ENCODE measurements around the gene TP53AIP1.

DNA sequence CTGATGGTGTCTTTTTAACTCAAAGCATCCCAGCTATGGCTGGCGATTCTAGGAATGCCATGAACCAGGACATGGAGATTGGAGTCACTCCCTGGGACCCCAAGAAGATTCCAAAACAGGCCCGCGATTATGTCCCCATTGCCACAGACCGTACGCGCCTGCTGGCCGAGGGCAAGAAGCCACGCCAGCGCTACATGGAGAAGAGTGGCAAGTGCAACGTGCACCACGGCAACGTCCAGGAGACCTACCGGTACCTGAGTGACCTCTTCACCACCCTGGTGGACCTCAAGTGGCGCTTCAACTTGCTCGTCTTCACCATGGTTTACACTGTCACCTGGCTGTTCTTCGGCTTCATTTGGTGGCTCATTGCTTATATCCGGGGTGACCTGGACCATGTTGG is 31.4 kb downstream of the TP53AIP1 start:
- TF ChIP-seq GABPA (IDR thresholded peaks at IDR 0.05; ENCODE audit: borderline replicate concordance, insufficient read depth, low read length) (no peak), EP300 (IDR thresholded peaks at IDR 0.05; ENCODE audit: borderline replicate concordance in 1 of 2, low read depth in 2 of 2, low read length in 2 of 2) (no peak), MAFK (IDR thresholded peaks at IDR 0.05; ENCODE audit: low read depth, low read length) (no peak), RAD21 (IDR thresholded peaks at IDR 0.05 in 1 of 2, conservative IDR thresholded peaks at IDR 0.05 in 1 of 2; ENCODE audit: low read depth in 2 of 2, low read length in 2 of 2) (no peak), EZH2 (IDR thresholded peaks at IDR 0.05; ENCODE audit: low read depth, low read length, severe bottlenecking) (no peak)
- TF ChIP-seq, protein P1, sequence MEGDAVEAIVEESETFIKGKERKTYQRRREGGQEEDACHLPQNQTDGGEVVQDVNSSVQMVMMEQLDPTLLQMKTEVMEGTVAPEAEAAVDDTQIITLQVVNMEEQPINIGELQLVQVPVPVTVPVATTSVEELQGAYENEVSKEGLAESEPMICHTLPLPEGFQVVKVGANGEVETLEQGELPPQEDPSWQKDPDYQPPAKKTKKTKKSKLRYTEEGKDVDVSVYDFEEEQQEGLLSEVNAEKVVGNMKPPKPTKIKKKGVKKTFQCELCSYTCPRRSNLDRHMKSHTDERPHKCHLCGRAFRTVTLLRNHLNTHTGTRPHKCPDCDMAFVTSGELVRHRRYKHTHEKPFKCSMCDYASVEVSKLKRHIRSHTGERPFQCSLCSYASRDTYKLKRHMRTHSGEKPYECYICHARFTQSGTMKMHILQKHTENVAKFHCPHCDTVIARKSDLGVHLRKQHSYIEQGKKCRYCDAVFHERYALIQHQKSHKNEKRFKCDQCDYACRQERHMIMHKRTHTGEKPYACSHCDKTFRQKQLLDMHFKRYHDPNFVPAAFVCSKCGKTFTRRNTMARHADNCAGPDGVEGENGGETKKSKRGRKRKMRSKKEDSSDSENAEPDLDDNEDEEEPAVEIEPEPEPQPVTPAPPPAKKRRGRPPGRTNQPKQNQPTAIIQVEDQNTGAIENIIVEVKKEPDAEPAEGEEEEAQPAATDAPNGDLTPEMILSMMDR (IDR thresholded peaks at IDR 0.05; ENCODE audit: control extremely low read depth in 1 of 3, insufficient read depth in 1 of 3, low read depth in 1 of 3, low read length in 3 of 3): no peak

Measured in H1 (cell line).